DND-41 (cell line): ENCODE data around the gene WWC1.

Source experiments
- EZH2 ChIP-seq: IDR thresholded peaks from 3 replicates; pipeline ENCODE4 v1.6.1; 2012; ENCODE audit warnings: borderline replicate concordance, low read depth, mild to moderate bottlenecking, moderate library complexity, low read length, inconsistent platforms; ENCODE audit not compliant: severe bottlenecking
- TF ChIP-seq, protein P1 (sequence below): IDR thresholded peaks from 2 replicates; pipeline ENCODE4 v1.5.1; 2012; ENCODE audit warnings: borderline replicate concordance, low read length, moderate library complexity, mild to moderate bottlenecking; ENCODE audit not compliant: poor library complexity, severe bottlenecking; ENCODE audit errors: extremely low read depth

- TF ChIP-seq, protein P1, sequence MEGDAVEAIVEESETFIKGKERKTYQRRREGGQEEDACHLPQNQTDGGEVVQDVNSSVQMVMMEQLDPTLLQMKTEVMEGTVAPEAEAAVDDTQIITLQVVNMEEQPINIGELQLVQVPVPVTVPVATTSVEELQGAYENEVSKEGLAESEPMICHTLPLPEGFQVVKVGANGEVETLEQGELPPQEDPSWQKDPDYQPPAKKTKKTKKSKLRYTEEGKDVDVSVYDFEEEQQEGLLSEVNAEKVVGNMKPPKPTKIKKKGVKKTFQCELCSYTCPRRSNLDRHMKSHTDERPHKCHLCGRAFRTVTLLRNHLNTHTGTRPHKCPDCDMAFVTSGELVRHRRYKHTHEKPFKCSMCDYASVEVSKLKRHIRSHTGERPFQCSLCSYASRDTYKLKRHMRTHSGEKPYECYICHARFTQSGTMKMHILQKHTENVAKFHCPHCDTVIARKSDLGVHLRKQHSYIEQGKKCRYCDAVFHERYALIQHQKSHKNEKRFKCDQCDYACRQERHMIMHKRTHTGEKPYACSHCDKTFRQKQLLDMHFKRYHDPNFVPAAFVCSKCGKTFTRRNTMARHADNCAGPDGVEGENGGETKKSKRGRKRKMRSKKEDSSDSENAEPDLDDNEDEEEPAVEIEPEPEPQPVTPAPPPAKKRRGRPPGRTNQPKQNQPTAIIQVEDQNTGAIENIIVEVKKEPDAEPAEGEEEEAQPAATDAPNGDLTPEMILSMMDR, result no peak
- TF ChIP-seq EZH2, result no peak
These were observed 1.6 kb downstream of the WWC1 start for GRCh38 chr5:168292786-168293696.
